Muscle of leg (tissue), 16 donors: Measurements from ENCODE around the gene MMS19. TPM values are rescaled to one million over a fixed set of nuclear protein-coding genes. Genes with fewer than 3 reads are reported as not detected.

Source experiments
- DNase-seq: peaks from one replicate; pipeline ENCODE4 v3.0.0; 2013
- H3K27ac ChIP-seq: one replicate; pipeline ENCODE4 v1.5.1; 2013; ENCODE audit warnings: mild to moderate bottlenecking, low read length, control low read depth
- H3K27me3 ChIP-seq: one replicate; pipeline ENCODE4 v1.6.1; 2013; ENCODE audit warnings: low read length; ENCODE audit not compliant: control insufficient read depth, insufficient read depth
- H3K36me3 ChIP-seq: one replicate; pipeline ENCODE4 v1.6.1; 2013; ENCODE audit warnings: low read length; ENCODE audit not compliant: control insufficient read depth, insufficient read depth
- H3K4me1 ChIP-seq: one replicate; pipeline ENCODE4 v1.6.1; 2013; ENCODE audit warnings: low read length; ENCODE audit not compliant: control insufficient read depth, insufficient read depth
- H3K4me3 ChIP-seq: one replicate; pipeline ENCODE4 v1.5.1; 2013; ENCODE audit warnings: low read length, control low read depth
- H3K9me3 ChIP-seq: replicated peaks from 2 replicates; pipeline ENCODE4 v1.6.1; 2013; ENCODE audit warnings: low read depth, low read length; ENCODE audit not compliant: control insufficient read depth
- WGBS: methylation state at CpG from one replicate; pipeline ENCODE4 v1.1.5; 2013; ENCODE audit warnings: missing lambda C conversion rate; ENCODE audit not compliant: insufficient coverage; 5-methylcytosine and 5-hydroxymethylcytosine counted together
- long read RNA-seq, 11 donors: transcript quantifications; one replicate each; lab custom pipeline, GENCODE V29; 2026
- polyA plus RNA-seq, 8 donors: library from polyadenylated mRNA; unstranded; fragments of 120-200 nt; gene quantifications; one replicate each; pipeline versions ENCODE4 v1.2.1 to v1.2.3, GENCODE V29; 2013; ENCODE audit warnings: inconsistent platforms in 1 of 8, low replicate concordance in 1 of 8; ENCODE audit not compliant: insufficient read length in 8 of 8, insufficient read depth in 1 of 8
- total RNA-seq: library from RNA; stranded (reverse); fragments of 120-200 nt; gene quantifications from one replicate; pipeline ENCODE4 v1.2.4, GENCODE V29; 2013

Gene MMS19, protein sequence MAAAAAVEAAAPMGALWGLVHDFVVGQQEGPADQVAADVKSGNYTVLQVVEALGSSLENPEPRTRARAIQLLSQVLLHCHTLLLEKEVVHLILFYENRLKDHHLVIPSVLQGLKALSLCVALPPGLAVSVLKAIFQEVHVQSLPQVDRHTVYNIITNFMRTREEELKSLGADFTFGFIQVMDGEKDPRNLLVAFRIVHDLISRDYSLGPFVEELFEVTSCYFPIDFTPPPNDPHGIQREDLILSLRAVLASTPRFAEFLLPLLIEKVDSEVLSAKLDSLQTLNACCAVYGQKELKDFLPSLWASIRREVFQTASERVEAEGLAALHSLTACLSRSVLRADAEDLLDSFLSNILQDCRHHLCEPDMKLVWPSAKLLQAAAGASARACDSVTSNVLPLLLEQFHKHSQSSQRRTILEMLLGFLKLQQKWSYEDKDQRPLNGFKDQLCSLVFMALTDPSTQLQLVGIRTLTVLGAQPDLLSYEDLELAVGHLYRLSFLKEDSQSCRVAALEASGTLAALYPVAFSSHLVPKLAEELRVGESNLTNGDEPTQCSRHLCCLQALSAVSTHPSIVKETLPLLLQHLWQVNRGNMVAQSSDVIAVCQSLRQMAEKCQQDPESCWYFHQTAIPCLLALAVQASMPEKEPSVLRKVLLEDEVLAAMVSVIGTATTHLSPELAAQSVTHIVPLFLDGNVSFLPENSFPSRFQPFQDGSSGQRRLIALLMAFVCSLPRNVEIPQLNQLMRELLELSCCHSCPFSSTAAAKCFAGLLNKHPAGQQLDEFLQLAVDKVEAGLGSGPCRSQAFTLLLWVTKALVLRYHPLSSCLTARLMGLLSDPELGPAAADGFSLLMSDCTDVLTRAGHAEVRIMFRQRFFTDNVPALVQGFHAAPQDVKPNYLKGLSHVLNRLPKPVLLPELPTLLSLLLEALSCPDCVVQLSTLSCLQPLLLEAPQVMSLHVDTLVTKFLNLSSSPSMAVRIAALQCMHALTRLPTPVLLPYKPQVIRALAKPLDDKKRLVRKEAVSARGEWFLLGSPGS
- 51.9 TPM for total RNA-seq
- polyA plus RNA-seq = 10 to 100 TPM; 57.6 to 70.8 (median 65.1) TPM
- long read RNA-seq, donor 1, partial matches to known transcripts = 0 of 1 reads
- long read RNA-seq, donor 1, other reads (novel, unspliced or antisense) = 0 of 1 reads
- long read RNA-seq, donor 2 = 0 reads
- long read RNA-seq, donor 3, partial matches to known transcripts = 19 of 22 reads
- long read RNA-seq, donor 3, other reads (novel, unspliced or antisense) = 0 of 22 reads
- long read RNA-seq, donor 4, partial matches to known transcripts = 0 of 2 reads
- long read RNA-seq, donor 4, other reads (novel, unspliced or antisense) = 0 of 2 reads
- long read RNA-seq, donor 5, transcript MMS19-209 (31 exons, 3,797 nt) = major isoform, 5 of 22 reads
- long read RNA-seq, donor 5, partial matches to known transcripts = 16 of 22 reads
- long read RNA-seq, donor 5, other reads (novel, unspliced or antisense) = 0 of 22 reads
- long read RNA-seq, donor 6, partial matches to known transcripts = 24 of 28 reads
- long read RNA-seq, donor 6, other reads (novel, unspliced or antisense) = 0 of 28 reads
- long read RNA-seq, donor 7, partial matches to known transcripts = 0 of 3 reads
- long read RNA-seq, donor 7, other reads (novel, unspliced or antisense) = 0 of 3 reads
- long read RNA-seq, donor 8, partial matches to known transcripts = 8 of 10 reads
- long read RNA-seq, donor 8, other reads (novel, unspliced or antisense) = 0 of 10 reads
- long read RNA-seq, donor 9, partial matches to known transcripts = 25 of 27 reads
- long read RNA-seq, donor 9, other reads (novel, unspliced or antisense) = 0 of 27 reads
- long read RNA-seq, donor 10, partial matches to known transcripts = 0 of 2 reads
- long read RNA-seq, donor 10, other reads (novel, unspliced or antisense) = 0 of 2 reads
- long read RNA-seq, donor 11, partial matches to known transcripts = 6 of 18 reads
- long read RNA-seq, donor 11, other reads (novel, unspliced or antisense) = 10 of 18 reads

DNA sequence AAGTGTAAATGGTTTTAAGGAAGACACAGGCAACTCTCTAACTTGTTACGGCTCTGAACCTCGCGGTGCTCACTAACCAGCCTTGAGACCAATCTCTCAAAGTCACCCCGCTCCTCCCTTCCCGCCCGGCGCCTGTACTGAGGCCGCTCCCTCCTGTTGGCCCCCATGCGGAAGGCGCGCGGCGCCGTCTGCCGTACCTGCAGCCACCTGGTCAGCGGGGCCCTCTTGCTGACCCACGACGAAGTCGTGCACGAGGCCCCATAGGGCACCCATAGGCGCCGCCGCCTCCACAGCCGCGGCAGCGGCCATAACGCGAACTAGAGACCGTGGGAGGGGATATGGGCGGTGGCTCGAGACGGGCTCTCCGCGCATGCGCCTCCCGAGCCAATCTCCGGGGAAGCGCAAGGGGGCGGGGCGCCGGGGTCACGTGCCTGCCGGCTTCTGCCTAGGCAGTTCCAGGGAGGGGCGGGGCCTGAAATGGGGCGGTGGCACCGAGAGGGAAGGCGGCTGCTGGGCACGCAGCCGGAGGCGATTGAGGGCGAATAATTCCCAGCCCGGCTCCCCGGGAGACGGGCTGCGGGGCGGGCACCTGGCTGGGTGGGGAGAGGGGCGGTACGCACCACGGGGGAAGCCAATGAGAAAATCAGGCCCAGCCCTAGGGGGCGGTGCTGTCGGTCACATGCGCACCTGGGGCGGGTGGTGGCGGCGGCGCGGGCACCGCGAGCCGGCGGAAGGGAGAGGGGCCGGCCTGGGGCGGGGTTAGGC, at the start of gene MMS19:
TSS of gene MMS19 (minus strand) at position 347 of the 765 bp plus-strand sequence. CDS start at position 309, 38 bp downstream.
- Histone ChIP-seq H3K4me3 (peak within 1 kb of the TSS; percentile 77), H3K9me3 (no peaks in the 10 kb centered on the region), H3K27me3 (peaks cover 2% of the 10 kb centered on the region), H3K4me1 (peaks cover 19% of the 10 kb centered on the region), H3K36me3 (peaks cover 2% of the 10 kb centered on the region), H3K27ac (peak within 1 kb of the TSS; percentile 96)
- peak; percentile 98 for DNase-seq
- WGBS = under 1% methylated on average over 72 of the region's 73 CpGs

DNA sequence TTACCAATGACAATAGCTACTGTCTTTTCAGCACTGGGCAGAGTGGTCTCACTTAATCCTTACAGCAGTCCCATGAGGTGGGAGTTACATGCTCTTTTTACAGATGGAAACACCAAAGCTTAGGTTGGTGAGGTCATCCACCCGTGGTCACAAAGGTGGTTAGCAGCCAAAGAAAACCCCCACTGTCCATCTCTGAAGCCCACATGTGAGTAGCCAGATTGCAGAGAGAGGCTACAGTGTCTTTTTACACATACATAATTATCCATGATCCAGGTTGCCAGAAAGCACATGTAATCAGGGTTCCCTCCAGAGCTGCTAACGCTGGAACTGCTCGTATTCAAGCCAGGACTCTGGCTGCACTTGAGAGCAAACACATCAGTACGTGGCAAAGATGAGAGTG, 49.7 kb upstream of the MMS19 start:
- no peaks in the 10 kb centered on the region for H3K36me3 ChIP-seq
- 40% methylated on average over 1 of the region's 4 CpGs for WGBS
- H3K9me3 ChIP-seq = no peaks in the 10 kb centered on the region
- peak; percentile 81 for DNase-seq
- H3K4me1 ChIP-seq = peaks cover 56% of the 10 kb centered on the region
- H3K4me3 ChIP-seq = no peak overlapping the region
- H3K27me3 ChIP-seq = no peaks in the 10 kb centered on the region
- H3K27ac ChIP-seq = peak overlapping the region; percentile 51

DNA sequence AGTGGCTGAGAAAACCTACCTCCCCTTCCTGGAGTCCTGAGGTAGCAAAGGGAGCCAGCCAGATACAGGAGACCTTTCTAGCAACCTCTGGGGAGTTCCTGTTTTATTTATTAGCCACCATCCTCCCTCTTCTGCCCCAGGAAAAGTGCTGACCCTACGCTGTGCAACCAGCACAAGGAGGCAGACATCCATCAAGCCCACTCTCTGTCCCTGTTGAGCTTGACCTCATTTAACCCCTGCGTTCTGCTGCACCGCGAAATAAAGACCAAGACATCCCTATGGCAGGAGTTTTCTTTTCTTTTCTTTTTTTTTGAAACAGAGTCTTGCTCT, 49.0 kb upstream of the MMS19 start:
- H3K4me3 ChIP-seq = no peak overlapping the region
- no peak overlapping the region for H3K27ac ChIP-seq
- WGBS = 55% methylated on average over 4 of the region's 4 CpGs
- H3K4me1 ChIP-seq = peaks cover 63% of the 10 kb centered on the region
- no peaks in the 10 kb centered on the region for H3K9me3 ChIP-seq
- H3K27me3 ChIP-seq = no peaks in the 10 kb centered on the region
- no peak for DNase-seq
- H3K36me3 ChIP-seq = no peaks in the 10 kb centered on the region

DNA sequence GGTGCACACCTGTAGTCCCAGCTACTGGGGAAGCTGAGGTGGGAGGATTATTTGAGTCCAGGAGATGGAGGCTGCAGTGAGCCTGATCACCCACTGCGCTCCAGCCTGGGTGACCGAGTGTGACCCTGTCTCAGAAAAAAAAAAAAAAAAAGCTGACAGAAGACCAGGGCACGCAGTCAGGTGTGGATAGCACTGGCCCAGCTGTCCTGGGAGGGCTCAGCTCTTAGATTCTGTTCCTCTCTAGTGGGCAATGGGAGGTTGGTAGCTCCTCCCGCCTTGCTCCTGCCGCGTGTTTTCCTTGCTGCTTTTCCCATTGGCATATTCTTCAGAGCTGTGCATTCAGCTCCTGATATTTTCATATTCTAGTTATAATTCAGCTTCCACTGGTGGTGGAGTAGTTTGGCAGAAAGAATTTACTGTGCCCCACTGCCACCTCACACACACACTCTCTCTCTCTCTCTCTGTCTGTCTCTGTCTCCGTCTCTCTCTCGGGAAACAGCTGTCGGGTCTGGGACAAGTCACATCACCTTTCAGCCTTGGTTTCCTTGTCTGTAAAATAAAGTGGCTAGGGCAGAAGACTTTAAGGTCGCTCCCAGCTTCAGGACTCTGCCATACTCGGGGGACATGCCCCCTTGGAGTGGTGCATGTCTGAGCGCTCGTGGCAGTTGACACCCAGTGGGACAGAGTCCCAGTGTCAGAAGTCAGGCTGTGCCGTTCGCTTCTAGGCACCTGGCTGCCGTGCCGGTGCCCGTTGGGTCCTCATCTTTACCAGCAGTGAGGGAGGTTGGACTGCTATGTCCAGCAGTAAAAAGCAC, 48.4 kb upstream of the MMS19 start:
- Histone ChIP-seq H3K4me3 (no peak overlapping the region), H3K9me3 (no peaks in the 10 kb centered on the region), H3K27me3 (no peaks in the 10 kb centered on the region), H3K27ac (peak overlapping the region; percentile 11), H3K36me3 (no peaks in the 10 kb centered on the region), H3K4me1 (peaks cover 69% of the 10 kb centered on the region)
- DNase-seq = no peak
- 75% methylated on average over 7 of the region's 18 CpGs for WGBS

DNA sequence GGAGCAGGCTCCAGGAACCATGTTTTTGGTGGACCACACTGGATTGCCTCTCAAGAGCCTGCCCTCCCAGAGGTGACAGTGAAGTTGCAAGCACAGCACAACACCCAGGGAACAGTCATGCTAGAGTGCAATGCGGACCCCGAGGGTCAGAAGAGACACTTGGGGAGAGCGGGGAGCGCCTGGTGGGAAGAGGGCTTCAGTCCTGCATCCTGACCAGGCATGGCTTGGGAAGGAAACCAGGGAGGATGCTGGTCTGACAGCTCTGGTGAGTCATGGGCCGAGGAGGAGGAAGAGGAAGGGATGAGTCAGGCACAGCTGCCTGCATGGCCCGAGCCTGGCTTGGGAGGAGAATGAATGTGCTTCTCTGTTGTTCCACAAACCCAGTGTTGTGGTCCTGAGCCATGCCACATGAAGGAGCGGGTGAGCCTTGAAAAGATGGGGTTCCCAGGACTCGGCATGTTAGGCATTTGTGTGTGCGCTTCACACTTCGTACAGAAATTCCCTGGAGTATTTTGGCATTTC, 44.9 kb upstream of the MMS19 start:
- peak overlapping the region; percentile 97 for H3K27ac ChIP-seq
- H3K36me3 ChIP-seq = no peaks in the 10 kb centered on the region
- peak; percentile 87 for DNase-seq
- H3K9me3 ChIP-seq = no peaks in the 10 kb centered on the region
- no peaks in the 10 kb centered on the region for H3K27me3 ChIP-seq
- 39% methylated on average over 8 of the region's 10 CpGs for WGBS
- H3K4me3 ChIP-seq = no peak overlapping the region
- H3K4me1 ChIP-seq = peaks cover 67% of the 10 kb centered on the region

DNA sequence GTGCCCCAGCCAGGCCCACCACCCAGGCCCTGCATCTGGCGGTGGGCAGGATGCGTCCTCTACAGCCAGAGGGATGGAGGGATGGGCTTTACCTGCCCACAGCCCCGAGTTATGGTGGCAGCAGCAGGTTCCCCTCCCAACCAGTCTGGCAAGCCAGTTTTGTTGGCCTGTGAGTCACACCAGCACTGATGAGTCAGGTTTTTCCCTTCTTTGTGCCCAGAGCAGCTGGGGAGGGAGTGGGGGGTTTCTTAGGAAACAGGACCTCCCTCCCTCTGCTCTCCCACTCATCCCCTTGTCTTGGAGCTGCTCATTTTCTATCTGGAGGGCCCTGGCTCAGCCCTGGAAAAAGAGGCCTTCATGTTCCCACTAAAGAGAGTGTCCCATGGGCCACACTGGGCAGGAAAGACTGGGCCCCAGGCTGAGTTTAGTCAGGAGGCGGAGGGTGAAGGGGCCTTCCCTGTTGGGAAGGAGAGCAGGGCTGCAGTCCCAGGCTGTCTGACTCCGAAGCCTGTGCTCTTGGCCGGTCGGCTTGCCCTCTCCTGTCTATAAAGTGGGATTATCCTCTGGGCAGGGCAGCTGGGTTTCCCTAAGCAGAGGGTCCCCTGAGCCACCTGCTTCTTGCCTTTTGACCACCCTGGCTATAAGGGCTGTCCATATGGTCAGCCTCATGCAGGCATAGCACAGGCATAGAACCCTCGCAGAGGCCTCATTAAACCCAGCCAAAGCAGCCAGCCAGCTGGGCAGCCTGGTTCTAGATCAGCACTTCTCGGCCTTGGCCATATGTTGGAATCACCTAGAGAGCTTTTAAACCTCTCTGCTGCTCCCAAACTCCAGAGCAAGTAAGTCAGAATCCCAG, 44.2 kb upstream of the MMS19 start:
- Histone ChIP-seq H3K27me3 (no peaks in the 10 kb centered on the region), H3K9me3 (no peaks in the 10 kb centered on the region), H3K4me1 (peaks cover 61% of the 10 kb centered on the region), H3K4me3 (no peak overlapping the region), H3K27ac (peak overlapping the region; percentile 97), H3K36me3 (no peaks in the 10 kb centered on the region)
- peak; percentile 98 for DNase-seq
- 31% methylated on average over 6 of the region's 9 CpGs for WGBS

DNA sequence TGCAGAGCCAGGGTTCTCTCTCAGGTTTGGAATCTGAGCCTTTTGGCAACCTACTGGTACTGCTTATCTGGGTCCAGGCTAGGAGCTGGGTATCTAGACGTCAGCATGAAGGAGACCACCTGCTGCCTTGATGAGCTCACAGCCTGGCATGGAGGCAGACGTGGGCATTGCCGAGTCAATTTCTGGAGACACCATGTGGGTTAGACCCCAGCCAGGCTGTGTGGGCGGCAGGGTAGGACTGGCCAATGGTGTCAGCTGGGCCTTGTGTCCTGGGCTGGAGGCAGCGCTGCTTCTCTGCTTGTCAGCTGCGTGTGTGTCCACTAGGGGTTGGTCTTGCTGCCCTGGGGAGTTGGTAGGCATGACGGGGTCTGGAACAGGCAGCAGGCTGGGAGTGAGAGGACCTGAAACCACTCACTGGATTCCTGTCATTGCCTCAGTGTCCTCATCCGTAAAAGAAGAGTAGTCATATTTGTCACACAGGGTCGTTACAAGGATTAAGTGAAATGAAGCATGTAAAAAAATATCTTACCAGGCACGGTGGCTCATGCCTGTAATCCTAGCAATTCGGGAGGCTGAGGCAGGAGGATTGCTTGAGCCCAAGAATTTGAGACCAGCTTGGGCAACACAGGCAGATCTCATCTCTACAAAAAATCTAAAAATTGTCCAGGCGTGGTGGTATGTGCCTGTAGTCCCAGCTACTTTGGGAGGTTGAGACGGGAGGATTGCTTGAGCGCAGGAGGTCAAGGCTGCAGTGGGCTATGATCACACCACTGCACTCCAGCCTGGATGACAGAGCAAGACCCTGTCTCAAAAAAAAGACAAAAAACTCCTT, 42.7 kb upstream of the MMS19 start:
- H3K27ac ChIP-seq = peak overlapping the region; percentile 64
- peak; percentile 44 for DNase-seq
- H3K4me1 ChIP-seq = peaks cover 47% of the 10 kb centered on the region
- WGBS = 63% methylated on average over 7 of the region's 14 CpGs
- no peaks in the 10 kb centered on the region for H3K9me3 ChIP-seq
- no peaks in the 10 kb centered on the region for H3K27me3 ChIP-seq
- no peak overlapping the region for H3K4me3 ChIP-seq
- peaks cover 3% of the 10 kb centered on the region for H3K36me3 ChIP-seq
